IPS-NIHi11 (cell line): ENCODE data around the gene HMCN2.

ENCODE experiments used
- DNase-seq: peaks from one replicate; pipeline ENCODE4 v3.0.0; 2012; ENCODE audit warnings: mixed read lengths, low spot score

The HMCN2 gene, protein sequence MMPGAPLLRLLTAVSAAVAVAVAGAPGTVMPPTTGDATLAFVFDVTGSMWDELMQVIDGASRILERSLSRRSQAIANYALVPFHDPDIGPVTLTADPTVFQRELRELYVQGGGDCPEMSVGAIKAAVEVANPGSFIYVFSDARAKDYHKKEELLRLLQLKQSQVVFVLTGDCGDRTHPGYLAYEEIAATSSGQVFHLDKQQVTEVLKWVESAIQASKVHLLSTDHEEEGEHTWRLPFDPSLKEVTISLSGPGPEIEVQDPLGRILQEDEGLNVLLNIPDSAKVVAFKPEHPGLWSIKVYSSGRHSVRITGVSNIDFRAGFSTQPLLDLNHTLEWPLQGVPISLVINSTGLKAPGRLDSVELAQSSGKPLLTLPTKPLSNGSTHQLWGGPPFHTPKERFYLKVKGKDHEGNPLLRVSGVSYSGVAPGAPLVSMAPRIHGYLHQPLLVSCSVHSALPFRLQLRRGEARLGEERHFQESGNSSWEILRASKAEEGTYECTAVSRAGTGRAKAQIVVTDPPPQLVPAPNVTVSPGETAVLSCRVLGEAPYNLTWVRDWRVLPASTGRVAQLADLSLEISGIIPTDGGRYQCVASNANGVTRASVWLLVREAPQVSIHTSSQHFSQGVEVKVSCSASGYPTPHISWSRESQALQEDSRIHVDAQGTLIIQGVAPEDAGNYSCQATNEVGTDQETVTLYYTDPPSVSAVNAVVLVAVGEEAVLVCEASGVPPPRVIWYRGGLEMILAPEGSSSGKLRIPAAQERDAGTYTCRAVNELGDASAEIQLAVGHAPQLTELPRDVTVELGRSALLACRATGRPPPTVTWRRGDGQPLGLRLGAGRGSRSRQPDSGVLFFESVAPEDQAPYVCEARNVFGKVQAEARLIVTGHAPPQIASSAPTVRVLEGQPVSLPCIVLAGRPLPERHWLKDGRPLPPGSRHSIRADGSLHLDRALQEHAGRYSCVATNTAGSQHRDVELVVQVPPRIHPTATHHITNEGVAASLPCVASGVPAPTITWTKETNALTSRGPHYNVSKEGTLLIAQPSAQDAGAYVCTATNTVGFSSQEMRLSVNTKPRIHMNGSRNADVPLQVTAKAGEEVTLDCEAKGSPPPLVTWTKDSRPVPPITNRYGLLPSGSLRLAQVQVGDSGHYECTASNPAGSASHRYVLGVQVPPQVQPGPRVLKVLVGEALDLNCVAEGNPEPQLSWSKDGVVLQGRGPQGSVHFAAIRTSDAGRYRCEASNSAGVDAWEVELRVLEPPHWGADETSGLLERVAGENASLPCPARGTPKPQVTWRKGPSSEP (N-terminal part only)

DNA sequence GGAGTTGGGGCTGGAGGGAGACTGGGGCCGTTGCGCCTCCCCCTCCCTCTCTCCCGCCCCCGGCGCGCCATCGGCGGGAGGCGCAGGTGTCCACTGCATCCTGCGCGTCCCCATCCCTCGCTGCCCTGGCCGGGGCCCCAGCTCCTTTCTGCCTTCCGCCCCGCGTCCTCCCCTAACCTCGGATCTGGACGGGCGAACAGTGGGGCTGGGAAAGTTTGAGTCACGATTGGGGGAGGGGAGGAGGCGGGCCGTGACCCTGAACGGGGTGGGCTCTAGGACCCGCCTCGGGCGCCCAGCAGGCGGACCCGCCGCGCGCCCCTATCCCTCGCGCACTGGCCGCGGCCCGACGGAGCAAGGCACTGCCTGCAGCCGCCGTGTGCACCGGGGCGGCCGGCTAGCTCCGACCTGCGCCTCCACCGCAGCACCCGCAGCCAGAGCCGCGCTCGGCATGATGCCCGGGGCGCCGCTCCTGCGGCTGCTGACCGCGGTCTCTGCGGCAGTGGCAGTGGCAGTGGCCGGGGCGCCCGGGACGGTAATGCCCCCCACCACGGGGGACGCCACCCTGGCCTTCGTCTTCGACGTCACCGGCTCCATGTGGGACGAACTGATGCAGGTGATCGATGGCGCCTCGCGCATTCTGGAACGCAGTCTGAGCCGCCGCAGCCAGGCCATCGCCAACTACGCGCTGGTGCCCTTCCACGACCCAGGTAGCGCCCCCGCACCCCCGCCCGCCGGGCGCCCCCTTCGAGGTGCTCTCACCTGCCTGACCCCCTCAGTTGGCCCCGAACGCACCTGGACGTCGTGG, at the start of gene HMCN2:
Gene HMCN2, plus strand, starts transcription at position 330 of the 805 bp plus-strand sequence. Its CDS starts 119 bp downstream, at position 449.
- peak; percentile 87 for DNase-seq

DNA sequence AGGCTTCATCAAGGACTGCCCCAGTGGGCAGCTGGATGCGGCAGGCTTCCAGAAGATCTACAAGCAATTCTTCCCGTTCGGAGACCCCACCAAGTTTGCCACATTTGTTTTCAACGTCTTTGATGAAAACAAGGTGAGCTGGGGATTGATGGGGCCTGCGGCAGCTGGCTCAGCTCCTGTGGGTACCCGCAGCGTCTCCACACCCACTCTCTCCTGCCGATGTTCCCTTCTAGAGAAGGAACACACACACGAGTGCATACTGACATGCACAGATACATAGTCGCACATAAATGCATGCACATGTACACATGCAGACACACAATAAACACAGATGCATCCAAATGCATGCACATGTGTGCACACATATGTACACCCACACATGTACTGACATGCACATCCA, 47.7 kb upstream of the HMCN2 start:
- no peak for DNase-seq

DNA sequence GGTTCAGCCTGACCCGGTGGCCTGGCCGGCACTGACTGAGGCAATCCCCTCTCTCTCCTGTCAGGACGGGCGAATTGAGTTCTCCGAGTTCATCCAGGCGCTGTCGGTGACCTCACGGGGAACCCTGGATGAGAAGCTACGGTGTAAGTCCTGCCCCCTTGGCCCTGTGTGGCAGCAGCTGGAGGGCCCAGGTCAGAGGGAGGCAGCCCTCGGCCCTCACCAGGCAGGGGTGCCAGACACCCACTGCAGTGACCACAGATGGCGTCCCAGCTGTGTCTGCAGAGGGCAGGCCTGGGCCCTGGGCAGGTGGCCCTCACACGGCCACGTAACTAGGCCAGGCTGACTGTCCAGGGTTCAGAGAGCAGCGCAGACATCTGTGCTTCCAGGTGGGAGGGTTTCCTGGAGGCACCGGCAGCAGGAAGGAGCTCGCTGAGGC, 45.9 kb upstream of the HMCN2 start:
- no peak for DNase-seq

DNA sequence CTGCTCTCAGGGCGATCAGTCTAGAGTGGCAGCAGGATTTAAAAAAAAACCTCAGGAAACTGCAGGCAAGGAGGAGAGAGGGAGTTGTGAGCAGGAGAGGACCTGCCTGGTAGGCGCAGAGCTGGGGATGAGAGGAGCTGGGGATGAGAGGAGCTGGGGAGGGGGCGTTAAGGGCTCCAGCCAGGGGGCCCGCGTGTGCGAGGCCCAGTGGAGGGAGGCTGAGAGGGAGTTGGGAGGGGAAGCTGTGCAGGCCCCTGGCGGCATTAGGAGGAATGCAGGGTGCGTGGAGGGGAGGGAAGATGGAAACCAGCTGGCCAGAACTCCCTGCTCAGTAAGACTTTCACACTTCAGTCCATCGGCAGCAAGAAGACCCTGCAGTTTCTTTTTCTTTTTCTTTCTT, 45.2 kb upstream of the HMCN2 start:
- DNase-seq: peak; percentile 58

DNA sequence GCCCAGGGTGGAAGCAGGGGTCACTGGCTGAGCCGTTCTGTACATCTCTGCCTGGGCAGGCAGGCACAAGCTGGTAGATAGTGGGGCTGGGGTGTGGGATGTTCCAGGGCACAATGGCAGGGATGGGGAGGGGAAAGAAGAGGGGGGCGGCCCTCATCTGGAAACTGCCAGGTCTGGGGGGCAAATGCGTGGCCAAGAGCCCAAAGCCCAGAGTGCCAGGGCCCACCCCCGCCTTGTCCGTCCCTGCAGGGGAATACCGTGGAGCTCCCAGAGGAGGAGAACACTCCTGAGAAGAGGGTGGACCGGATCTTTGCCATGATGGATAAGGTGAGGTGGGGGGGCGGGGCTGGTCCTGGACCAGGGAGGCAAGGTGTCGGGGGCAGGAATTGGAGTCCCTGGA, 42.7 kb upstream of the HMCN2 start:
- no peak for DNase-seq

DNA sequence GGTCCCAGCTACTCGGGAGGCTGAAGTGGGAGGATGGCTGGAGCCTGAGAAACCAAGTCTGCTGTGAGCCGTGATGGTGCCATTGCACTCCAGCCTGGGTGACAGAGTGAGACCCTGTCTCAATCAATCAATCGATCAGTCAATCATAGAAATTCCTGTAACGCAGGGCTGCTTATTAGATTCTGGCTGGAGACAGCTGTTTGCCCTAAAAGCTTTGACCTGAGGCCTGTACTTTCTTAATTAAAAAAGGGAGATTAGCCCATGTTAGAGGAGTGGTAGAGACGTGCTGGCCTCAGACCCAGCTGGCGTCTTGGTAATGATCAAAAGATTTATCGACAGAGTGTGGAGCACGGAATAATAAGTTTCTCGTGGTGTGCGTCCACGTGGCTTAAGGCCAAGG, 40.5 kb upstream of the HMCN2 start:
- no peak for DNase-seq

DNA sequence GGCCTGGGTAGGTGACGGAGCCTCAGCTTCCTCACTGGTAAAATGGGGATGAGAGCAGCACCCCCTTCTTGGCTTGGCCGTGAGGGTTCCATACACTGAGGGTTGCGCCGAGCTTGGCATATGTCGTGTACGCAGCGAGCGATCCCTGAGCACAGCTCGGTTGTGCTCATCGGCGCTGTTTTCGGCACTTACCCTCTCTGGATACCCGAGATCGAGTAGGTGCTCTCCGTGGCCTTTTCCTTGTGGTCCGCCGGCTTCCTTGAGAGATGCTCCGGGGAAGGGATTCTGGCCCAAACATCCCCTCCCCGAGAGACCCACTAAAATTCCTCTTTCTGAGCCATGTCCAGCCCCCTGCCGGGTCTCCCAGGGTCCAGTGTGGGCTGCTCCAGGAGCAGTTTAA, 40.0 kb upstream of the HMCN2 start:
- DNase-seq: no peak

DNA sequence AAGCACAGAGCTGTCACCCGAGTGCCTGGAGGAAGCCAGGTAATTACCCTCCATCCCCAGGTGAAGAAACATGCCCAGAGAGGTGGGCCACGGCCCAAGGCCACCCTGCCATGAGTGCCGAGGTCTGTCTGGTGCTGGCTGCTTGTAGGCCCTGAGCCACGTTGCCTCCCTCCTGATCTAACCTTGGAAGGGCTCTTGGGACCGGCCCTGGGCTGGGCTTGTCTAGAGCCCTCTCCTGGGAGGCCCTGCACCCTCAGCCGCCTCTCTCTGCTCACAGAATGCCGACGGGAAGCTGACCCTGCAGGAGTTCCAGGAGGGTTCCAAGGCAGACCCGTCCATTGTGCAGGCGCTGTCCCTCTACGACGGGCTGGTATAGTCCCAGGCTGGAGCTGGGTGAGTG, 39.4 kb upstream of the HMCN2 start:
- DNase-seq: no peak

DNA sequence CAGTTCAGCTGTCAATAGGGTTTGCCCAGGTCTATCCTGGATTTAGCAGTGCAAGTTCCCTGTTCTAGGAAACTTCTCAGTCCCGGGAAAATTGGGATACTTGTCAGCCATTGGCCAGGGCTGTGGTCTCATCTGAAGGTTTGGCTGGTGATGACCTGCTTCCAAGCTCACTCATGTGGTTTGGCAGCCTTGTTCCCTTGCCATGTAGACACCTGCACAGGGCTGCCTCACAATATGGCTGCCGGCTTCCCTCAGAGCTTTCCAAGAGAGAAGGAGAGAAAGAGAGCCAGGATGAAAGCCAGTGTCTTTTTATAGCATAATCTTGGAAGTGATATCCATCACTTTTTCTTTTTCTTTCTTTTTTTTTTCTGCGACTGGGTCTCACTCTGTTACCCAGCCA, 37.7 kb upstream of the HMCN2 start:
- no peak for DNase-seq

DNA sequence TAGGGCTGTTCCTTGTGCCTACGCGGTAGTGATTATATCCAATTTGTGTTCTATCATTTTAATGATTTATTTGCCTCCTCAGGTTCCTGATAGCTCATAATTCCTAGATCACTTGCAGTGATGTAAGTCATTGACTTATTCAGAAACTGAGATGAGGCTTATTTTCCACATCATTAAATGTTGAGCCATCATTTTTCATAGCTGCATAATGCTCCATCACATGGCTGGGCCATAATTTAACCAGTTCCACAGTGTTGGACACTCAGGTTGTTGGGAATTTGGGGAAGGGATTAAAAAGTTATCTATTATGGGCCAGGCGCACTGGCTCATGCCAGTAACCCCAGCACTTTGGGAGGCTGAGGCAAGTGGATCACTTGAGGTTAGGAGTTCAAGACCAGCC, 35.8 kb upstream of the HMCN2 start:
- DNase-seq: no peak

DNA sequence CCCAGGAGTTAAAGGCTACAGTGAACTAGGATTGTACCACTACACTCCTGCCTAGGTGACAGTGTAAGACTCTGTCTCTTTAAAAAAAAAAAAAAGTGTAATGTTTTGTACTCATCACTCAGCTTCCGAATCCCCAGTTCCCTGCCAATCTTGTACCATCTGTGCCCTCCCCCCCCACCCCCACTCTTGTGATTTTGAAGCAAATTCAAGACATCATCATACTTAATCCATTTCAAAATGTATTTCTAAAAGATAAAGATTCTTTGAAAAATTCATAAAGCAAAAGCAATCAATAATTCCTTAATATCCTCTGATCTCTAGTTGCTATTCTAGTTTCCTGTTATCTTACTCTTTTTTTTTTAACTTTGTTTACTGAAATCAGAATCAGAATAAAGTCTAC, 34.9 kb upstream of the HMCN2 start:
- DNase-seq: no peak

DNA sequence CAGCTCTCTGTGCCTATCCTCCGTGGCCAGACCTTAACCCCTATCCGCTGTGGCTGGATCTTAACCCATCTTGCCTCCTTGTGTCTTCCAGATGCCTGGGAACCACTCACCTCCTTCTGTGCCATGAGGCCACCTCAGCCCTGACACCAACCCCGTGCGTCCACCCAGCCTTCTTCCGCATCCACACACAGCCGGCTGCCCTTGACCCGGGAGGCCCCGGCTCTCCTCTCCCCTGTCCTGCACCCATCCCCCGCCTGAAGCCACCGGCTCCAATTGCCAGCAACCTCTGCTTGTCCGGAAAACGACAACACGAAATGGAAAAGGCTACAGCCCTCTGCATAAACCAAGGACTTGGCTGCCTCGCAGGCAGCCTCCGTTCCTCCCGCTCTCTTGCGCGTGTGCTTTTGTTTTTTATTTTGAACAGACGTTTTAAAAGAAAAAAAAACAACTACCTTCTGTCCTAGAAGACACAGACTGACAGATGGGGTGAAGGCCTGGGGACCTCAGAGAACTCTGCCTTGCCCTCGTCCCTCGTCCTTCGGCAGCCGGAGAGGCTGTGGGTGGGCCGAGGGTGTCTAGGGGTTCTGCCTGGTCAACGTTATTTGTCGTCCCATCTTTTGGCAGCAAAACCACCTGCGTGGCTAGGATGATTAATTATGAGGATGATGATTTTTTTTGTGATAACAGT, 32.5 kb upstream of the HMCN2 start:
- DNase-seq: no peak

DNA sequence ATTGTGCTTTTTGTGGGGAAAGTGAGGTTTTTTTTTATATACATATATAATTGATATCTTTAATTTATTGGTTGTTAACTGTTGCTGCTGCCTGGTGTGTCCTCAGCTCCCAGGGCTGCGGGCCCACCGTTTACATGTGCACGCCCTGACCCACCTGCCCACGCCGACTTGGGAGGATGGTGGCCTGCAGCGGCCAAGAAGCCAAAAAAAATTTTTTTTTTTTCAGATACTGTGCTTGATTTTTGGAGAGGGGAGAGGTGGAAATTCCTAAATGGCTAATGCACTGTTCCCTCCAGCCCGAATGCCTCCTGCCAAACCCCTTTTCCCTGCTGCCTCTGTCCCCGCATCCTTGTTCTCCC, 32.0 kb upstream of the HMCN2 start:
- DNase-seq: no peak

DNA sequence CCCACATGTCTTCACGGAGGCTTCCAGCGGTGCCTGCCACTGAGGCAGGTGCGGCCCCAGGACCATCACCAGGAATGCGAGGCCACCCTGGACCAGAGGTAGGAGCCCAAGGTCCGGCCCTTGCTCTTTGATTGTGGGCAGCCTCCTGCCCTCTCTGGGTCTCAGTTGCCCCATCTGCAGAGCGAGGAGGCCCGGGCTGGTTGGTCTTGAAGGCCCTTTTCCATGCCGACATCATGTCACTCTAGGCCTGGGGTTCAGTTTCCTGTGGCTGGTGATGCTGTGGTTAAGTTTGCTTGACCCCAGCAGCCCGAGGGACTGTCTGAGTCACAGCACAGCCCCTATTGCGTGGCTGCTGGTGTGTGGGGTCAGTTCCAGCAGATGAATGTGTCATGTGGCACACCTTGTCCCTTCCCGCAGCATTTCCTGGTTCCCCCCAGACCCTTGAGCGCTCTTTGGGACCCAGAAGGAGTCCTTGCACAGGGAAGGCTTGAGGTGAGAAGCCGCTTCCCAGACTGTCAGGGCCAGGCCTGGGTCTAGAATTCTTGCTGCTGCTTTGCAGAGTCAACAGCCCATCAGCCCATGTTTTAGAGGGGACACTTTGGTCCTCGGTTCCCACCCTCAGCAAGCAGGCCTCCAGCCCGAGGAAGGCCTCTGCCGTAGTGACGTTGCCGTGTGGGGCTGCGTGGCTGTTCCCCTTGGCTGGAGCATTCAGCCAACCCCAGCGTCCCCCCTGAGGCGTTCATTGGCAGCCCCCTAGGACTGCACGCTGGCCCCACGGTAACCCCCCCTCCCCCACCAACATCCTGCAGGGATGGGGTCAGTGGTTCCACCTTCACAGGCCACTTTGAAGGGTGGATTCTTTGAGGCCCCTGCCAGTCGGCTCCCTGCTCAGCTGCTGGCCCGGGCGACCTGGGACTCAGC, 31.0 kb upstream of the HMCN2 start:
- no peak for DNase-seq

DNA sequence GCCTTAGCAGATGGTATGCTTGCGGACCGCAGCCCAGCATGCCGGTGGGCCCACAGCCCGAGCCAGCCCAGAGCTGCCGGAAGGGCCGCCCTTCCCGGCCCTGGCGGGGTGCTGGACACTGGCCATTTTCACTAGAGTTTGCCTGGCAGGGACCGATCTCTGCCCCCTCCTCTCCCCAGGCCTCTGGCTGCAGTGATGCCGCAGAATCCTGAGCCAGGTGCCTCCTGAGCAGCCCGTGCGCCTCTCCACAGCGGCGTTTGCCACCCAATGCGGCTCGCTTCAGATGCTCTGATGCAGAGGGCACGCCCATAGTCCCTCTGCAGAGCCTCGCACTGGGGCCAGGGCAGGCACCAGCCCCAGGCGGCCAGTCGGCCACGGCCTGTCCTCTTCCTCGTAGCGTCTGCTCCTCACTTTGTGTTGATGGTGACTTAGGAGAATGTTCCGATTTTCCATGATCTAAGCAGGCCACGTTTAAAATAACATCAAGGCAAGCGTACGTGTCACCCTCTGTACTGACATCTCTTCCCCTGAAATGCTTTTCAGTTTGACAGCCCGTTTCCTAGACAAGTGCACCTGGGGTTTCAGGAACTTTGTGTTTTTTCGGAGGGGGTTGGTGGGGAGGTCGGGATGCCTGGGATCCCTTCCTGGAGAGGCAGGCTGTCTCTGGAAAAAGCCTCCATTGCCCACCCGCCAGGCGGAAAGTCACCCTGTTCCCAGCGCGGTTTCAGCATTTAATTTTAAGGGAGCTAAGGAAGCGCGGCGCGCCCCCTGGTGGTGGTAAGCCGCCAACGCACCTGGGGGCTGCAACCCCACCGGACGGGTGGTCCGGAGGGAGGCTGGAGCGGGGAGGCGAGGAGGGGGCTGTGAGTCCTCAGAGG, 29.8 kb upstream of the HMCN2 start:
- peak; percentile 88 for DNase-seq

DNA sequence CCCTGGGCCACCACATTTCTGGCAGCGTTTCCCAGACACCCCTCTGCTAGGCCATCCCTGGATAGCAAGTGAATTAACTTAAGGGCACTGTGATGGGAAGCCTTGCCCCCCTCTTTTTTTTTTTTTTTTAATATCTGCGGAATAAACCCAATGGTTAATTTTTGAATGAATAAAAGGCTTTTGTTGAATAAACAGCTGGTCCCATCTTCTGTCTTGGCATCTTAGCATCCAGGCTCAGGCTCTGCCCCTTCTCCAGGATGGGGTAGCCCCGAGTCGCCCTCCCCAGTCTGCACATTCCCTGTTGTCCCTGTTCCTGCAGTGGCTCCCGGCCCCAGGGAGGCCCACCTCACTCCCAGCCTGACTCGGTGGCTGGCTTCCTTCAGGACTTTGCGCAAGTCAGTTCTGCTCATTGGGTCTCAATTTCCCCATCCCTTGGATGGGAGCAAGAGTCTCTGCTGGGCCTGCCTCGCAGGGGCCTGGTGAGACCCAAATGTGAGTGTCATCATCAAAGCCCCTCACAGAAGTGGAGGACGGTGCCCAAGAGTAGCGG, 29.0 kb upstream of the HMCN2 start:
- DNase-seq: no peak

DNA sequence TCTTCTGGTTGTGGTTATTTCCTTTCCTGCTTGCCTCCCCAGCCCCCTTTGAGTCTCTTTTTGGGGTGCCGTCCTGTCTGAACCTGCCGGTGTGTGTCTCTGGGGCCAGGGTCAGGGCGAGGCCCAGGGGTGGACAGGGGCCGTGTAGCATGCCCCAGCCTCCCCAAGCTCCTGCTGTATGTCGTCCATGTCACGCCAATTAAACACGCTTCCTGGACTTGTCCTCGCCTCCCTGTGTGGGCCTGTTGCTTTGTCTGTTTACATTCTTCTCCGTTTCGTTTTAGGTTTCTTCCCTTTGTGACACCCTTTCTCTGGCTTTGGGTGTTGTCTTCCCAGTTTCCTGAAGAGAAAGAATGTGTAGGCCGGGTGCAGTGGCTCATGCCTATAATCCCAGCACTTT, 28.5 kb upstream of the HMCN2 start:
- DNase-seq: no peak

DNA sequence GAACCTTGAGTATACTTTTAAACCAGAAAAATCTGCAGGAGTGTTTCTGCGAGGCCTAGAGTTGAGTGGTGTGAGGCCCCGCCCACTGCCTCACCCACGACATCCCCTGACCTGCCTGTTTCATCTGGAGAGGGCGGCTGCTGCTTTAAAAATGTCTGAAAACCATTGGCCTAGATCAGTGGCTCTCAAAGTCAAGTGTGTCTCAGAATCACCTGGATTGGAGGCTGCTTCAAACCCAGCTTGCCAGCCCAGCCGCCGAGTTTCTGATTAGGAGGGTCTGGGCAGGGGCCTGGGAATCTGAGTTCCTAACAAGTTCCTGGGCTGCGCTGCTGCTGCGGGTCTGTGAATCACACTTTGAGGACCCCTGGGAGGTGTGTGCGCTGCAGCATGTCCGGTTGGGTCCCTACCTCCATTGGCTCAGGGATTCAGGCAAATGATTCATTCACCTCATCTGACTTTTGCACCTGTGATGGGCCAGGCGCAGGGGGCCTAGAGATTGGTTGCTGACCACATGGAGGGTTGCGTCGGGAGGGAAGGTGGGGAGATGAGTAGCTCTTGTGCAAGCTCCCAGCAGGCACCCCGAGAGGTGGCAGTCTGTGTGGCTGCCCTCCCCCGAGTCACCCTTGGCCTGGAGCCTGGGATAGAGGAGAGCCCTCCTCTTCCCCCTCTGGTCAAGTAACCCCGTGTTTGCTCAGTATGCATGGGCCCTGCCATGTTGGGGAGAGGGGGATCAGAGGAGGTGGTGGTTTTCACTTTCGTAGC, 27.6 kb upstream of the HMCN2 start:
- DNase-seq: no peak
